ENCODE results near the gene ANXA4.

DNA sequence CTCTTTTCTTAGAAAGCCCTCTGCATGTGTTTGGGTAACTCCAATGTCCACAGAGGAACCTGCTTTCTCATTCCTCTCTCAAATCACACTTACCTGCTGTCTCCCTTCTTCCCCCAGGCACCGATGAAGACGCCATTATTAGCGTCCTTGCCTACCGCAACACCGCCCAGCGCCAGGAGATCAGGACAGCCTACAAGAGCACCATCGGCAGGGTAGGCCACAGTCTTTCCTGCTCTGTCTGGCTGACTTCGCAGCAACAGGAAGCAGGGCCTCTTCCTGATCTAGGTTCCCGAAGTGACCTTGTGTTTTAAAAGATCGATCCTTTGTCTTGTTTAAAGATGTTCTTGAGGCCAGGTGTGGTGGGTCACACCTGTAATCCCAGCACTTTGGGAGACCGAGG, 62.5 kb downstream of the ANXA4 start:
- TF ChIP-seq, protein P1, sequence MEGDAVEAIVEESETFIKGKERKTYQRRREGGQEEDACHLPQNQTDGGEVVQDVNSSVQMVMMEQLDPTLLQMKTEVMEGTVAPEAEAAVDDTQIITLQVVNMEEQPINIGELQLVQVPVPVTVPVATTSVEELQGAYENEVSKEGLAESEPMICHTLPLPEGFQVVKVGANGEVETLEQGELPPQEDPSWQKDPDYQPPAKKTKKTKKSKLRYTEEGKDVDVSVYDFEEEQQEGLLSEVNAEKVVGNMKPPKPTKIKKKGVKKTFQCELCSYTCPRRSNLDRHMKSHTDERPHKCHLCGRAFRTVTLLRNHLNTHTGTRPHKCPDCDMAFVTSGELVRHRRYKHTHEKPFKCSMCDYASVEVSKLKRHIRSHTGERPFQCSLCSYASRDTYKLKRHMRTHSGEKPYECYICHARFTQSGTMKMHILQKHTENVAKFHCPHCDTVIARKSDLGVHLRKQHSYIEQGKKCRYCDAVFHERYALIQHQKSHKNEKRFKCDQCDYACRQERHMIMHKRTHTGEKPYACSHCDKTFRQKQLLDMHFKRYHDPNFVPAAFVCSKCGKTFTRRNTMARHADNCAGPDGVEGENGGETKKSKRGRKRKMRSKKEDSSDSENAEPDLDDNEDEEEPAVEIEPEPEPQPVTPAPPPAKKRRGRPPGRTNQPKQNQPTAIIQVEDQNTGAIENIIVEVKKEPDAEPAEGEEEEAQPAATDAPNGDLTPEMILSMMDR (conservative IDR thresholded peaks at IDR 0.05 in 1 of 2, IDR thresholded peaks at IDR 0.05 in 1 of 2; ENCODE audit: extremely low read depth in 1 of 2, insufficient read depth in 1 of 2, low read depth in 1 of 2, low read length in 2 of 2) = no peak
- no peak for TF ChIP-seq EZH2 (IDR thresholded peaks at IDR 0.05; ENCODE audit: borderline replicate concordance, low read length)

All from mammary epithelial cell (primary cell).